ENCODE data around the gene LGALS1. TPM values are rescaled to one million over a fixed set of nuclear protein-coding genes. Genes with fewer than 3 reads are reported as not detected.
A peak's percentile ranks its signal among the peaks of the same experiment; 100 is the strongest.

The LGALS1 gene
- total RNA-seq, 1 experiment from 2014 or later, result 1,080 TPM

GRCh38 chr22:37659066-37659896, 16.2 kb upstream of the LGALS1 start:
- peak overlapping the region; percentile 97 for H3K4me2 ChIP-seq (ENCODE audit: low read length)
- H3K9me3 ChIP-seq (ENCODE audit: control insufficient read depth in 1 of 2, insufficient read depth in 1 of 2, low read depth in 1 of 2, low read length in 2 of 2), result no peaks in the 10 kb centered on the region
- BruUV-seq (replicated peaks), result no TSS peak
- ChIA-PET POLR2A (interaction anchor here (1.9 to 3.6 kb wide), 2 partner anchors 8 to 16 kb away, joined by 21 to 71 read pairs; partner anchors contain the start of gene LGALS1), CTCF (interaction anchor here (1.3 to 2.2 kb wide), 2 partner anchors 16 kb away, joined by 5 to 38 read pairs; partner anchors contain the start of gene LGALS1), RAD21 (ENCODE audit: low non-redundant PET in 1 of 2, low total read pairs in 2 of 2, uncharacterized antibody in 2 of 2, unreplicated experiment in 2 of 2) (interaction anchor here in 1 of 2 experiments (0.5 kb wide), 1 partner anchor 11 kb away, joined by 3 read pairs; no protein-coding TSS in a partner anchor)
- intact Hi-C loops (cut with micrococcal nuclease), result no loop called here
- 0 out of 2 replicates have a peak, but pooled peaks have one; percentile 55 for TF ChIP-seq ZFX (IDR thresholded peaks at IDR 0.05)
- no peak for TF ChIP-seq MAX (IDR thresholded peaks at IDR 0.05)
- no peak overlapping the region for H2AFZ ChIP-seq (ENCODE audit: low read depth, low read length, poor library complexity, severe bottlenecking)
- H3K27ac ChIP-seq (ENCODE audit: low read depth, low read length), result peak overlapping the region; percentile 86
- H3K4me3 ChIP-seq (replicated peaks in 1 of 2; ENCODE audit: low read depth in 1 of 2, low read length in 2 of 2), result peak overlapping the region; percentile 86 to 93
- H4K20me1 ChIP-seq (ENCODE audit: insufficient read depth), result no peaks in the 10 kb centered on the region
- H3K36me3 ChIP-seq (ENCODE audit: control insufficient read depth in 1 of 2, insufficient read depth in 2 of 2, low read length in 2 of 2), result peaks cover 2 to 11% of the 10 kb centered on the region in 2 experiments; a peak in 1 of 4 replicates
- H3K79me2 ChIP-seq (ENCODE audit: insufficient read depth, low read length), result peaks cover 46% of the 10 kb centered on the region
- H3K4me1 ChIP-seq (ENCODE audit: control insufficient read depth in 1 of 2, insufficient read depth in 2 of 2, low read length in 2 of 2), result peaks cover 11 to 30% of the 10 kb centered on the region in 2 experiments; a peak in 3 of 4 replicates
- DNase-seq (ENCODE audit: low read depth, low spot score) (no peak), ATAC-seq (no peak; the same call in 1 of the 2 replicates)
- H3K27me3 ChIP-seq (ENCODE audit: insufficient read depth, low read length), result no peaks in the 10 kb centered on the region
- H3K9ac ChIP-seq (ENCODE audit: low read length), result peak overlapping the region; percentile 88
- no peaks in the 10 kb centered on the region for H3K9me2 ChIP-seq (ENCODE audit: insufficient read depth)

- H3K27ac ChIP-seq (ENCODE audit: low read depth, low read length), result no peak overlapping the region; the same call in 1 of the 2 replicates
- no peak overlapping the region for H2AFZ ChIP-seq (ENCODE audit: low read depth, low read length, poor library complexity, severe bottlenecking)
- peak overlapping the region; percentile 88 for H3K9ac ChIP-seq (ENCODE audit: low read length)
- no peaks in the 10 kb centered on the region for H3K27me3 ChIP-seq (ENCODE audit: insufficient read depth, low read length)
- H4K20me1 ChIP-seq (ENCODE audit: insufficient read depth), result no peaks in the 10 kb centered on the region
- intact Hi-C loops (cut with micrococcal nuclease), result no loop called here
- ATAC-seq, result no peak
- H3K79me2 ChIP-seq (ENCODE audit: insufficient read depth, low read length), result peaks cover 54% of the 10 kb centered on the region
- peak overlapping the region; percentile 86 to 93 for H3K4me3 ChIP-seq (replicated peaks in 1 of 2; ENCODE audit: low read depth in 1 of 2, low read length in 2 of 2)
- TSS peak; percentile 67 for BruUV-seq (replicated peaks)
- H3K4me2 ChIP-seq (ENCODE audit: low read length), result peak overlapping the region; percentile 97
- RAD21 ChIA-PET (ENCODE audit: low non-redundant PET in 1 of 2, low total read pairs in 2 of 2, uncharacterized antibody in 2 of 2, unreplicated experiment in 2 of 2), result no interaction called here
- CTCF ChIA-PET, result interaction anchor here (2.2 kb wide), 1 partner anchor 22 kb away, joined by 11 read pairs; no protein-coding TSS in a partner anchor
- no peaks in the 10 kb centered on the region for H3K9me3 ChIP-seq (ENCODE audit: control insufficient read depth in 1 of 2, insufficient read depth in 1 of 2, low read depth in 1 of 2, low read length in 2 of 2)
- POLR2A ChIA-PET, result interaction anchor here (3.6 kb wide), 1 partner anchor 15 kb away, joined by 71 read pairs; the partner anchor contains the start of gene LGALS1
- peaks cover 2 to 11% of the 10 kb centered on the region in 2 experiments; a peak in 1 of 4 replicates for H3K36me3 ChIP-seq (ENCODE audit: control insufficient read depth in 1 of 2, insufficient read depth in 2 of 2, low read length in 2 of 2)
- H3K9me2 ChIP-seq (ENCODE audit: insufficient read depth), result no peaks in the 10 kb centered on the region
- no peak for DNase-seq (ENCODE audit: low read depth, low spot score)
- no peak for TF ChIP-seq JUND (IDR thresholded peaks at IDR 0.05)
- H3K4me1 ChIP-seq (ENCODE audit: control insufficient read depth in 1 of 2, insufficient read depth in 2 of 2, low read length in 2 of 2), result peaks cover 11 to 30% of the 10 kb centered on the region in 2 experiments; a peak in 3 of 4 replicates
Observed at GRCh38 chr22:37659897-37660708, 15.3 kb upstream of the LGALS1 start.

Data from HCT116 (cell line).